Neural cell (in vitro differentiated cells): Measurements from ENCODE around the gene ROCK1. TPM values are rescaled to one million over a fixed set of nuclear protein-coding genes. Genes with fewer than 3 reads are reported as not detected.

Experiments
- H2AFZ ChIP-seq: fragments of 200-600, 300-800 bp; sonication (generic), shearing (Covaris generic); 2 replicates; pipeline ENCODE4 v1.6.0; 2014; ENCODE audit warnings: low read depth, mild to moderate bottlenecking, antibody characterized with exemption, low read length, moderate library complexity
- H3F3A ChIP-seq: fragments of 200-600 bp; shearing (Covaris generic); 2 replicates; pipeline ENCODE4 v1.6.1; 2016; ENCODE audit warnings: mild to moderate bottlenecking, moderate library complexity, mixed read lengths, antibody characterized with exemption, low read length; ENCODE audit not compliant: insufficient read depth, poor library complexity, severe bottlenecking
- H3K27ac ChIP-seq: fragments of 200-600, 300-800 bp; sonication (generic), shearing (Covaris generic); 2 replicates; pipeline ENCODE4 v1.5.1; 2014; ENCODE audit warnings: mild to moderate bottlenecking, low read length, moderate library complexity
- H3K27me3 ChIP-seq: fragments of 300-800, 200-600 bp; sonication (generic), shearing (Covaris generic); 2 replicates; pipeline ENCODE4 v1.6.0; 2014; ENCODE audit warnings: mild to moderate bottlenecking, low read depth, low read length, moderate library complexity; ENCODE audit not compliant: insufficient read depth
- H3K36me3 ChIP-seq: fragments of 300-800, 200-600 bp; sonication (generic), shearing (Covaris generic); 2 replicates; pipeline ENCODE4 v1.5.1; 2014; ENCODE audit warnings: mild to moderate bottlenecking, antibody characterized with exemption, low read length, moderate library complexity; ENCODE audit not compliant: insufficient read depth
- H3K4me2 ChIP-seq: fragments of 300-800, 200-600 bp; sonication (generic), shearing (Covaris generic); 2 replicates; pipeline ENCODE4 v1.6.0; 2014; ENCODE audit warnings: mild to moderate bottlenecking, low read length
- H3K4me3 ChIP-seq: fragments of 300-800, 200-600 bp; sonication (generic), shearing (Covaris generic); 2 replicates; pipeline ENCODE4 v1.5.1; 2014; ENCODE audit warnings: mild to moderate bottlenecking, low read length, moderate library complexity
- H3K79me2 ChIP-seq: fragments of 200-600 bp; shearing (Covaris generic); replicated peaks from 2 replicates; pipeline ENCODE4 v1.6.0; 2014; ENCODE audit warnings: mild to moderate bottlenecking, low read length, moderate library complexity; ENCODE audit not compliant: insufficient read depth
- H3K9ac ChIP-seq: fragments of 300-800, 200-600 bp; sonication (generic), shearing (Covaris generic); 2 replicates; pipeline ENCODE4 v1.6.1; 2016; ENCODE audit warnings: mild to moderate bottlenecking, low read length, mixed read lengths
- H3K9me2 ChIP-seq: fragments of 200-600 bp; shearing (Covaris generic); 2 replicates; pipeline ENCODE4 v1.6.1; 2016; ENCODE audit warnings: mild to moderate bottlenecking, low read length, mixed read lengths; ENCODE audit not compliant: insufficient read depth
- H3K9me3 ChIP-seq: fragments of 200-600, 300-800 bp; sonication (generic), shearing (Covaris generic); 2 replicates; pipeline ENCODE4 v1.6.1; 2016; ENCODE audit warnings: mild to moderate bottlenecking, mixed run types, low read length, moderate library complexity, mixed read lengths
- H4K20me1 ChIP-seq: fragments of 200-600 bp; shearing (Covaris generic); 2 replicates; pipeline ENCODE4 v1.6.1; 2016; ENCODE audit warnings: mild to moderate bottlenecking, mixed run types; ENCODE audit not compliant: insufficient read depth
- EP300 ChIP-seq: fragments of 450-650 bp; conservative IDR thresholded peaks from 2 replicates; pipeline ENCODE4 v1.6.1; 2014; ENCODE audit warnings: antibody characterized with exemption, mild to moderate bottlenecking, moderate library complexity; ENCODE audit not compliant: poor library complexity, severe bottlenecking
- EZH2 ChIP-seq: fragments of 200-600, 300-800 bp; shearing (Covaris generic), sonication (generic); IDR thresholded peaks from 2 replicates; pipeline ENCODE4 v1.6.1; 2014; ENCODE audit warnings: antibody characterized with exemption, low read length, borderline replicate concordance, mild to moderate bottlenecking; ENCODE audit not compliant: insufficient read depth, poor library complexity, severe bottlenecking
- MXI1 ChIP-seq: fragments of 450-650 bp; conservative IDR thresholded peaks from 2 replicates; pipeline ENCODE4 v1.6.1; 2014; ENCODE audit warnings: antibody characterized with exemption, mild to moderate bottlenecking; ENCODE audit not compliant: poor library complexity, severe bottlenecking
- POLR2AphosphoS5 ChIP-seq: IDR thresholded peaks from 2 replicates; pipeline ENCODE4 v1.6.1; 2012
- RAD21 ChIP-seq: fragments of 450-650 bp; conservative IDR thresholded peaks from 2 replicates; pipeline ENCODE4 v1.6.1; 2014; ENCODE audit warnings: antibody characterized with exemption, mild to moderate bottlenecking, moderate library complexity
- SMC3 ChIP-seq: fragments of 450-650 bp; conservative IDR thresholded peaks from 2 replicates; pipeline ENCODE4 v1.6.1; 2014; ENCODE audit warnings: antibody characterized with exemption, mild to moderate bottlenecking, moderate library complexity; ENCODE audit not compliant: poor library complexity
- TAF1 ChIP-seq: IDR thresholded peaks from 2 replicates; pipeline ENCODE4 v1.6.1; 2012; ENCODE audit warnings: low read depth
- polyA plus RNA-seq: library from polyadenylated mRNA; depleted of rRNA; stranded (reverse); fragments of >200 nt; gene quantifications from 2 replicates; pipeline ENCODE4 v1.2.3, GENCODE V29; 2014
- TF ChIP-seq, protein P1 (sequence below): IDR thresholded peaks from 2 replicates; pipeline ENCODE4 v1.6.1; 2012; ENCODE audit warnings: borderline replicate concordance
- TF ChIP-seq, protein P2 (sequence below): fragments of 450-650 bp; IDR thresholded peaks from 2 replicates; pipeline ENCODE4 v1.5.1; 2014; ENCODE audit warnings: antibody characterized with exemption, mild to moderate bottlenecking, moderate library complexity; ENCODE audit not compliant: poor library complexity, severe bottlenecking

The ROCK1 gene
- polyA plus RNA-seq, 1 donor from 2014 or later: 43.0 TPM

DNA sequence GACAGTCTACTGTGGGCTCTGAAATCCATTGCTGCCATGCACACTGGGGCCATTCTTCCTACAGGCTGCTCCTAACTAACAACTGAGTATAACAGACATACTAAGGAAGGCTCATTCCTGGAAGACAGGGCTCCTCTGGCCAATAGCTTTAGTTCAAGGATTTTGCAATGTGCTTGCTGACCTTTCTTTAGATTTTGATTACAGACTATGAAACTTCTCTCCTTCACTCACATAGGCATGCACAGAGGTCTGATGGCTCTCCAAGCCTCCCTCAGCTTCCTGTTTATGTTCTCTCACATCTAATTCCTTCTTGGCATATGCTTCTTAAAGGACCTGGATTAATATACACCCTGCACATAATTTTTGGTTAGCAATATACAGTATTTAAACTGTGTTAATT, 34.4 kb upstream of the ROCK1 start:
- no peaks in the 10 kb centered on the region for H3K9me2 ChIP-seq
- TF ChIP-seq EP300 (no peak), TAF1 (no peak), MXI1 (no peak), POLR2AphosphoS5 (no peak), RAD21 (no peak), EZH2 (no peak), SMC3 (no peak)
- TF ChIP-seq, protein P1, sequence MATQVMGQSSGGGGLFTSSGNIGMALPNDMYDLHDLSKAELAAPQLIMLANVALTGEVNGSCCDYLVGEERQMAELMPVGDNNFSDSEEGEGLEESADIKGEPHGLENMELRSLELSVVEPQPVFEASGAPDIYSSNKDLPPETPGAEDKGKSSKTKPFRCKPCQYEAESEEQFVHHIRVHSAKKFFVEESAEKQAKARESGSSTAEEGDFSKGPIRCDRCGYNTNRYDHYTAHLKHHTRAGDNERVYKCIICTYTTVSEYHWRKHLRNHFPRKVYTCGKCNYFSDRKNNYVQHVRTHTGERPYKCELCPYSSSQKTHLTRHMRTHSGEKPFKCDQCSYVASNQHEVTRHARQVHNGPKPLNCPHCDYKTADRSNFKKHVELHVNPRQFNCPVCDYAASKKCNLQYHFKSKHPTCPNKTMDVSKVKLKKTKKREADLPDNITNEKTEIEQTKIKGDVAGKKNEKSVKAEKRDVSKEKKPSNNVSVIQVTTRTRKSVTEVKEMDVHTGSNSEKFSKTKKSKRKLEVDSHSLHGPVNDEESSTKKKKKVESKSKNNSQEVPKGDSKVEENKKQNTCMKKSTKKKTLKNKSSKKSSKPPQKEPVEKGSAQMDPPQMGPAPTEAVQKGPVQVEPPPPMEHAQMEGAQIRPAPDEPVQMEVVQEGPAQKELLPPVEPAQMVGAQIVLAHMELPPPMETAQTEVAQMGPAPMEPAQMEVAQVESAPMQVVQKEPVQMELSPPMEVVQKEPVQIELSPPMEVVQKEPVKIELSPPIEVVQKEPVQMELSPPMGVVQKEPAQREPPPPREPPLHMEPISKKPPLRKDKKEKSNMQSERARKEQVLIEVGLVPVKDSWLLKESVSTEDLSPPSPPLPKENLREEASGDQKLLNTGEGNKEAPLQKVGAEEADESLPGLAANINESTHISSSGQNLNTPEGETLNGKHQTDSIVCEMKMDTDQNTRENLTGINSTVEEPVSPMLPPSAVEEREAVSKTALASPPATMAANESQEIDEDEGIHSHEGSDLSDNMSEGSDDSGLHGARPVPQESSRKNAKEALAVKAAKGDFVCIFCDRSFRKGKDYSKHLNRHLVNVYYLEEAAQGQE: no peak
- TF ChIP-seq, protein P2, sequence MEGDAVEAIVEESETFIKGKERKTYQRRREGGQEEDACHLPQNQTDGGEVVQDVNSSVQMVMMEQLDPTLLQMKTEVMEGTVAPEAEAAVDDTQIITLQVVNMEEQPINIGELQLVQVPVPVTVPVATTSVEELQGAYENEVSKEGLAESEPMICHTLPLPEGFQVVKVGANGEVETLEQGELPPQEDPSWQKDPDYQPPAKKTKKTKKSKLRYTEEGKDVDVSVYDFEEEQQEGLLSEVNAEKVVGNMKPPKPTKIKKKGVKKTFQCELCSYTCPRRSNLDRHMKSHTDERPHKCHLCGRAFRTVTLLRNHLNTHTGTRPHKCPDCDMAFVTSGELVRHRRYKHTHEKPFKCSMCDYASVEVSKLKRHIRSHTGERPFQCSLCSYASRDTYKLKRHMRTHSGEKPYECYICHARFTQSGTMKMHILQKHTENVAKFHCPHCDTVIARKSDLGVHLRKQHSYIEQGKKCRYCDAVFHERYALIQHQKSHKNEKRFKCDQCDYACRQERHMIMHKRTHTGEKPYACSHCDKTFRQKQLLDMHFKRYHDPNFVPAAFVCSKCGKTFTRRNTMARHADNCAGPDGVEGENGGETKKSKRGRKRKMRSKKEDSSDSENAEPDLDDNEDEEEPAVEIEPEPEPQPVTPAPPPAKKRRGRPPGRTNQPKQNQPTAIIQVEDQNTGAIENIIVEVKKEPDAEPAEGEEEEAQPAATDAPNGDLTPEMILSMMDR: no peak
- H3K79me2 ChIP-seq: no peaks in the 10 kb centered on the region
- H3F3A ChIP-seq: no peaks in the 10 kb centered on the region
- no peak overlapping the region for H2AFZ ChIP-seq
- no peaks in the 10 kb centered on the region for H3K27me3 ChIP-seq
- H3K9me3 ChIP-seq: no peaks in the 10 kb centered on the region
- H3K4me3 ChIP-seq: no peak overlapping the region
- no peak overlapping the region for H3K9ac ChIP-seq
- no peak overlapping the region for H3K27ac ChIP-seq
- H3K36me3 ChIP-seq: no peaks in the 10 kb centered on the region
- no peaks in the 10 kb centered on the region for H4K20me1 ChIP-seq
- no peak overlapping the region for H3K4me2 ChIP-seq

DNA sequence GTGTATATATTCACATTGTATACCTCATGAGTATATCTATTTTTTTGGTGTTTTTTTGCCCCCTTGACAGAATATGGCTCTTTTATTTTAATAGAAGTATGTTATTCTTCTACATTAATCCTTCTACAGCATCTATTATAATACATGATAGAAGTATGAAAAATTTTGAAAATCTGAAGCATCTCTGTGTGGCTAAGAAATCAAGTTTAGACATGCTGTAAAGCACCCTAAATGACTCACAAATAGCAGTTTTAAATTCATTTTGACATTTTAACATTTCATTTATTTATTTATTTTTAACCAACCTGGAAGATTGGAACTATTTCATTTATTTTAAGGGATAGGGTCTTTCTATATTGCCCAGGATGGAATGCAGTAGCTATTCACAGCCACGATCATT, 33.8 kb upstream of the ROCK1 start:
- H3K36me3 ChIP-seq: no peaks in the 10 kb centered on the region
- no peak overlapping the region for H3K4me3 ChIP-seq
- H4K20me1 ChIP-seq: no peaks in the 10 kb centered on the region
- no peak overlapping the region for H2AFZ ChIP-seq
- no peak overlapping the region for H3K27ac ChIP-seq
- no peaks in the 10 kb centered on the region for H3K79me2 ChIP-seq
- H3K9me3 ChIP-seq: no peaks in the 10 kb centered on the region
- no peaks in the 10 kb centered on the region for H3K9me2 ChIP-seq
- H3F3A ChIP-seq: no peaks in the 10 kb centered on the region
- no peak overlapping the region for H3K9ac ChIP-seq
- no peaks in the 10 kb centered on the region for H3K27me3 ChIP-seq
- H3K4me2 ChIP-seq: no peak overlapping the region
- TF ChIP-seq POLR2AphosphoS5: no peak
- TF ChIP-seq SMC3: no peak
- no peak for TF ChIP-seq EP300
- TF ChIP-seq, protein P1: no peak
- no peak for TF ChIP-seq TAF1
- no peak for TF ChIP-seq RAD21
- no peak for TF ChIP-seq MXI1
- no peak for TF ChIP-seq EZH2
- TF ChIP-seq, protein P2: no peak
